ENCODE data around the gene LIPC. TPM values are rescaled to one million over a fixed set of nuclear protein-coding genes. Genes with fewer than 3 reads are reported as not detected.

Gene LIPC
- total and polyA plus RNA-seq, 8 donors = 0.11 to 1.0 (median 0.60) TPM

- no peak overlapping the region for H3K27ac ChIP-seq
- no peaks in the 10 kb centered on the region for H3K36me3 ChIP-seq
- no peaks in the 10 kb centered on the region for H3K9me3 ChIP-seq
- H3K27me3 ChIP-seq = no peaks in the 10 kb centered on the region
- no peak for TF ChIP-seq CTCF (IDR thresholded peaks at IDR 0.05)
- no peak for ATAC-seq
- intact Hi-C loops (cut with DNase I) = no loop called here
- DNase-seq = no peak
- H3K4me3 ChIP-seq = no peak overlapping the region
- peaks cover 0 to 11% of the 10 kb centered on the region in 2 donors for H3K4me1 ChIP-seq
Observed at GRCh38 chr15:58448906-58449305, 17.1 kb downstream of the LIPC start.

- TF ChIP-seq CTCF (IDR thresholded peaks at IDR 0.05) = no peak
- Histone ChIP-seq H3K27me3 (no peaks in the 10 kb centered on the region), H3K9me3 (no peaks in the 10 kb centered on the region), H3K4me3 (no peak overlapping the region), H3K27ac (no peak overlapping the region), H3K36me3 (no peaks in the 10 kb centered on the region), H3K4me1 (peaks cover 0 to 7% of the 10 kb centered on the region in 2 donors)
- ATAC-seq (no peak), DNase-seq (no peak)
- intact Hi-C loops (cut with DNase I) = no loop called here
Observed at GRCh38 chr15:58451826-58452225, 20.0 kb downstream of the LIPC start.

- Histone ChIP-seq H3K4me3 (no peak overlapping the region), H3K27me3 (no peaks in the 10 kb centered on the region), H3K4me1 (peaks cover 0 to 12% of the 10 kb centered on the region in 2 donors), H3K36me3 (no peaks in the 10 kb centered on the region), H3K9me3 (no peaks in the 10 kb centered on the region), H3K27ac (no peak overlapping the region)
- DNase-seq (no peak), ATAC-seq (no peak)
- intact Hi-C loops (cut with DNase I) = no loop called here
- TF ChIP-seq CTCF (IDR thresholded peaks at IDR 0.05) = no peak
Observed at GRCh38 chr15:58452775-58453174, 21.0 kb downstream of the LIPC start.

- Histone ChIP-seq H3K36me3 (no peaks in the 10 kb centered on the region), H3K9me3 (no peaks in the 10 kb centered on the region), H3K27ac (no peak overlapping the region), H3K27me3 (no peaks in the 10 kb centered on the region), H3K4me1 (peaks cover 0 to 23% of the 10 kb centered on the region in 2 donors), H3K4me3 (no peak overlapping the region)
- TF ChIP-seq CTCF (IDR thresholded peaks at IDR 0.05) = no peak
- intact Hi-C loops (cut with DNase I) = no loop called here
- ATAC-seq (no peak), DNase-seq (no peak)
Observed at GRCh38 chr15:58453931-58454793, 22.4 kb downstream of the LIPC start.

- no peak for TF ChIP-seq CTCF (IDR thresholded peaks at IDR 0.05)
- Histone ChIP-seq H3K36me3 (no peaks in the 10 kb centered on the region), H3K4me3 (no peak overlapping the region), H3K9me3 (no peaks in the 10 kb centered on the region), H3K4me1 (peaks cover 6 to 31% of the 10 kb centered on the region in 2 donors), H3K27me3 (no peaks in the 10 kb centered on the region), H3K27ac (no peak overlapping the region)
- ATAC-seq = no peak
- no peak for DNase-seq
- intact Hi-C loops (cut with DNase I) = no loop called here
Observed at GRCh38 chr15:58454950-58455401, 23.2 kb downstream of the LIPC start.

Data from left lung (tissue), 10 donors.